IPS-18c (cell line): ENCODE measurements around the gene MACROD1.
"Not testable (repeated sequence)": the region's sequence is repeated elsewhere in the genome, so short reads cannot be mapped to it uniquely, and the experiment has no call there.

Experiments used
- H3K4me3 ChIP-seq: 2 replicates; pipeline ENCODE4 v1.7.0; 2013; ENCODE audit warnings: low read depth, mild to moderate bottlenecking, low read length, moderate library complexity; ENCODE audit not compliant: insufficient read depth
- H3K9me3 ChIP-seq: one replicate; pipeline ENCODE4 v1.6.1; 2013; ENCODE audit warnings: mild to moderate bottlenecking, low read length, moderate library complexity; ENCODE audit not compliant: control insufficient read depth, insufficient read depth

Gene MACROD1

GRCh38 chr11:63970902-63971301 lies 195.0 kb downstream of the MACROD1 start:
- peaks cover 2% of the 10 kb centered on the region for H3K9me3 ChIP-seq

GRCh38 chr11:63969461-63969860 lies 196.5 kb downstream of the MACROD1 start:
- no peak overlapping the region for H3K4me3 ChIP-seq
- peaks cover 2% of the 10 kb centered on the region for H3K9me3 ChIP-seq

More at GRCh38 chr11:63970902-63971301, 195.0 kb downstream of the MACROD1 start:
- no peak overlapping the region for H3K4me3 ChIP-seq

- no peaks in the 10 kb centered on the region for H3K9me3 ChIP-seq
- no peak overlapping the region for H3K4me3 ChIP-seq
Measured at GRCh38 chr11:63966444-63966843, 199.5 kb downstream of the MACROD1 start.

- not testable (repeated sequence) for H3K4me3 ChIP-seq, H3K9me3 ChIP-seq
Measured at GRCh38 chr11:63963895-63964294, 202.0 kb downstream of the MACROD1 start.

GRCh38 chr11:63961608-63962412 lies 204.1 kb downstream of the MACROD1 start:
- H3K4me3 ChIP-seq, result no peak overlapping the region
- H3K9me3 ChIP-seq, result no peaks in the 10 kb centered on the region

- Histone ChIP-seq H3K4me3 (no peak overlapping the region), H3K9me3 (no peaks in the 10 kb centered on the region)
Measured at GRCh38 chr11:63958008-63958407, 207.9 kb downstream of the MACROD1 start.

GRCh38 chr11:63952570-63952969 lies 213.3 kb downstream of the MACROD1 start:
- no peaks in the 10 kb centered on the region for H3K9me3 ChIP-seq
- no peak overlapping the region for H3K4me3 ChIP-seq

GRCh38 chr11:63951779-63952536 lies 214.0 kb downstream of the MACROD1 start:
- Histone ChIP-seq H3K9me3 (no peaks in the 10 kb centered on the region), H3K4me3 (no peak overlapping the region)
